B cell (primary cell): ENCODE measurements around the gene PPARG. TPM values are rescaled to one million over a fixed set of nuclear protein-coding genes. Genes with fewer than 3 reads are reported as not detected.

Experiments used
- ATAC-seq: fragments of 200-7000 bp; cut with Tn5 transposase; one replicate; pipeline ENCODE4 v1.10.0; 2021; ENCODE audit warnings: low read depth, mild to moderate bottlenecking, moderate number of reproducible peaks, moderate library complexity
- CTCF ChIA-PET: fragments of 350-600 bp; sonication (Branson Sonifier 250); formaldehyde crosslinking; loops from one replicate; lab custom pipeline; 2021; ENCODE audit warnings: antibody characterized with exemption, inconsistent platforms; lab: Charles Lee
- POLR2A ChIA-PET: fragments of 350-600 bp; sonication (Branson Sonifier 250); formaldehyde crosslinking; loops from one replicate; lab custom pipeline; 2021; ENCODE audit warnings: antibody characterized with exemption; lab: Charles Lee
- DNase-seq: peaks from one replicate; pipeline ENCODE4 v3.0.0; 2013
- H2AFZ ChIP-seq: 2 replicates; pipeline ENCODE4 v1.6.1; 2012; ENCODE audit warnings: mild to moderate bottlenecking, low read depth, low read length; ENCODE audit not compliant: insufficient read depth, poor library complexity, severe bottlenecking
- H3K27ac ChIP-seq, 2 donors: 1 replicate in 1 of 2; 2 replicates in 1 of 2; pipeline ENCODE4 v1.5.1; 2012 to 2013; ENCODE audit warnings: low read length in 2 of 2, mild to moderate bottlenecking in 2 of 2, moderate library complexity in 1 of 2
- H3K27me3 ChIP-seq, 4 experiments: fragments of 200-600 bp in 1 of 4; sonication (generic) in 1 of 4; replicated peaks in 1 of 4; 1 replicate in 2 of 4; 2 replicates in 2 of 4; pipeline versions ENCODE4 v1.6.1 to v1.7.0; 2013 to 2016; ENCODE audit warnings: low read length in 3 of 4, mild to moderate bottlenecking in 2 of 4, mixed read lengths in 1 of 4, moderate library complexity in 1 of 4; ENCODE audit not compliant: insufficient read depth in 4 of 4, control insufficient read depth in 3 of 4; ENCODE audit errors: control extremely low read depth in 1 of 4
- H3K36me3 ChIP-seq, 2 experiments: replicated peaks in 1 of 2; 1 replicate in 1 of 2; 2 replicates in 1 of 2; pipeline versions ENCODE4 v1.6.1 to v1.7.1; 2013; ENCODE audit warnings: low read length in 1 of 2; ENCODE audit not compliant: insufficient read depth in 2 of 2, control insufficient read depth in 1 of 2; ENCODE audit errors: control extremely low read depth in 1 of 2, extremely low read depth in 1 of 2
- H3K4me1 ChIP-seq, 2 donors: fragments of 200-600 bp in 1 of 2; sonication (generic) in 1 of 2; 1 replicate in 1 of 2; 2 replicates in 1 of 2; pipeline versions ENCODE4 v1.5.1 to v1.6.1; 2013 to 2017; ENCODE audit warnings: low read length in 2 of 2; ENCODE audit not compliant: control insufficient read depth in 2 of 2, insufficient read depth in 2 of 2
- H3K4me2 ChIP-seq: replicated peaks from 2 replicates; pipeline ENCODE3; 2012; ENCODE audit warnings: mild to moderate bottlenecking, low read depth, low read length; ENCODE audit not compliant: poor library complexity, severe bottlenecking
- H3K4me3 ChIP-seq, 5 experiments: fragments of 200-600 bp in 1 of 5; sonication (generic) in 1 of 5; 1 replicate in 3 of 5; 2 replicates in 2 of 5; pipeline versions ENCODE4 v1.5.1 to v1.7.0; 2011 to 2016; ENCODE audit warnings: low read length in 4 of 5, mild to moderate bottlenecking in 4 of 5, low read depth in 2 of 5, control low read depth in 1 of 5, moderate library complexity in 1 of 5; ENCODE audit not compliant: insufficient read depth in 1 of 5; ENCODE audit errors: control extremely low read depth in 1 of 5, extremely low read depth in 1 of 5
- H3K79me2 ChIP-seq: fragments of 200-600 bp; sonication (generic); one replicate; pipeline ENCODE4 v1.6.0; 2016; ENCODE audit warnings: low read length; ENCODE audit not compliant: control insufficient read depth, insufficient read depth
- H3K9ac ChIP-seq: fragments of 200-600 bp; sonication (generic); 2 replicates; pipeline ENCODE4 v1.6.1; 2017; ENCODE audit warnings: mild to moderate bottlenecking, low read length, moderate library complexity
- H3K9me3 ChIP-seq, 3 donors: one replicate each; pipeline versions ENCODE4 v1.6.1 to v1.7.1; 2013; ENCODE audit warnings: low read length in 2 of 3; ENCODE audit not compliant: control insufficient read depth in 2 of 3, insufficient read depth in 1 of 3; ENCODE audit errors: control extremely low read depth in 1 of 3
- H4K20me1 ChIP-seq: 2 replicates; pipeline ENCODE4 v1.6.0; 2012; ENCODE audit warnings: mild to moderate bottlenecking, low read length; ENCODE audit not compliant: insufficient read depth, control insufficient read depth, poor library complexity, severe bottlenecking
- H3K27ac Mint-ChIP-seq: one replicate; pipeline ENCODE4 v1.8.0; 2021; ENCODE audit warnings: mixed read lengths
- H3K27me3 Mint-ChIP-seq: one replicate; pipeline ENCODE4 v1.8.0; 2021; ENCODE audit warnings: mixed read lengths
- H3K4me1 Mint-ChIP-seq: one replicate; pipeline ENCODE4 v1.8.0; 2021; ENCODE audit warnings: mixed read lengths
- H3K4me3 Mint-ChIP-seq: one replicate; pipeline ENCODE4 v1.8.0; 2021; ENCODE audit warnings: mixed read lengths
- H3K9me3 Mint-ChIP-seq: one replicate; pipeline ENCODE4 v1.8.0; 2022; ENCODE audit warnings: mixed read lengths; ENCODE audit not compliant: insufficient read depth
- EZH2 ChIP-seq: IDR thresholded peaks from 2 replicates; pipeline ENCODE4 v1.6.1; 2012; ENCODE audit warnings: borderline replicate concordance, low read depth, mild to moderate bottlenecking, moderate library complexity, low read length; ENCODE audit not compliant: insufficient read depth, poor library complexity, severe bottlenecking
- WGBS: methylation state at CpG from one replicate; pipeline ENCODE4 v1.1.5; 2013; ENCODE audit warnings: missing lambda C conversion rate; ENCODE audit not compliant: insufficient coverage; 5-methylcytosine and 5-hydroxymethylcytosine counted together
- intact Hi-C: fragments of 100-400 bp; cut with micrococcal nuclease; formaldehyde crosslinking; loops from one replicate; pipeline ENCODE4 v1.10.0; 2022
- polyA plus RNA-seq: library from polyadenylated mRNA; depleted of rRNA; stranded (reverse); fragments of >200 nt; gene quantifications from 2 replicates; pipeline ENCODE4 v1.2.3, GENCODE V29; 2012
- total RNA-seq, 2 donors: library from RNA; stranded (reverse); fragments of 120-200 nt in 1 of 2; gene quantifications; 1 replicate in 1 of 2; 2 replicates in 1 of 2; pipeline versions ENCODE4 v1.2.3 to v1.2.4, GENCODE V29; 2013 to 2022
- TF ChIP-seq, protein P1 (sequence below): fragments of 200-600 bp; IDR thresholded peaks from one replicate; pipeline ENCODE4 v1.8.0; 2022; ENCODE audit warnings: antibody characterized with exemption, mild to moderate bottlenecking

PPARG gene
- total and polyA plus RNA-seq, 2 donors (not counting 1 experiment from before 2014, with no cell fraction given) = 0.12 to 0.44 TPM

DNA sequence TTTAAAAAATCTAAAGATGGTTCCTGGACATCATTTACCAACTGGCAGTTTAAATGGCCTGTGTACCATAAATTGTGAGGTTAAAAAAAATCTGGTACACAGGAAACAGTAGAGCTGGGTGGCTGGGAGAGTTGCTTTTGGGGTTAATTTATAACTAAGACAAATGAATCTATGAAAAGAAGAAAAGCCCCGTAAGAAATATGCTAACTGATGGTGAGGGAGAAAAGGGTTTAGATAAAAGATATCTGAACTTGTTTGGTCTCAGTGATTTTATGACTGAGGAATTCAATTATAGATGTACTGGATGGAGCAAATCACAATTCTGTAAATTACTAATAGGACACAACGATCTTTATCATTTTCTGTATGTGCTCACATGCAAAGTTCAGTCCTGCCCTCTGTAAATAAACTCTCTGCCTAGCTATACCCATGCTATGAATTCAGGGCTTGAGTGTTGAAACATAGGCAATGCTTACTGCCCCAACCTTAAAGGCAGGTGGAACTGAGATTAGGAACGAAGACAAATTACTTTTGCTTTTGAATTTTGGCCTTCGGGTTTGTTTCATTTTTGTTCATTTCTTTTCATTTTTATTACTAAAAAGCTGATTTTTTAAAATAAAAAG lies 28.0 kb downstream of the PPARG start:
- no peak overlapping the region for H3K27ac ChIP-seq
- no peaks in the 10 kb centered on the region for H3K9me3 ChIP-seq
- no peaks in the 10 kb centered on the region for H3K36me3 ChIP-seq
- no peak overlapping the region for H2AFZ ChIP-seq
- H3K27me3 ChIP-seq = no peaks in the 10 kb centered on the region
- CTCF ChIA-PET = no interaction called here
- DNase-seq (no peak), ATAC-seq (no peak)
- Mint-ChIP-seq H3K4me1 (no peaks in the 10 kb centered on the region), H3K27ac (no peak overlapping the region), H3K4me3 (no peak overlapping the region), H3K27me3 (peaks cover 10% of the 10 kb centered on the region), H3K9me3 (no peaks in the 10 kb centered on the region)
- WGBS = no CpG with 5 or more reads among the region's 4 CpGs
- no peak for TF ChIP-seq EZH2
- TF ChIP-seq, protein P1, sequence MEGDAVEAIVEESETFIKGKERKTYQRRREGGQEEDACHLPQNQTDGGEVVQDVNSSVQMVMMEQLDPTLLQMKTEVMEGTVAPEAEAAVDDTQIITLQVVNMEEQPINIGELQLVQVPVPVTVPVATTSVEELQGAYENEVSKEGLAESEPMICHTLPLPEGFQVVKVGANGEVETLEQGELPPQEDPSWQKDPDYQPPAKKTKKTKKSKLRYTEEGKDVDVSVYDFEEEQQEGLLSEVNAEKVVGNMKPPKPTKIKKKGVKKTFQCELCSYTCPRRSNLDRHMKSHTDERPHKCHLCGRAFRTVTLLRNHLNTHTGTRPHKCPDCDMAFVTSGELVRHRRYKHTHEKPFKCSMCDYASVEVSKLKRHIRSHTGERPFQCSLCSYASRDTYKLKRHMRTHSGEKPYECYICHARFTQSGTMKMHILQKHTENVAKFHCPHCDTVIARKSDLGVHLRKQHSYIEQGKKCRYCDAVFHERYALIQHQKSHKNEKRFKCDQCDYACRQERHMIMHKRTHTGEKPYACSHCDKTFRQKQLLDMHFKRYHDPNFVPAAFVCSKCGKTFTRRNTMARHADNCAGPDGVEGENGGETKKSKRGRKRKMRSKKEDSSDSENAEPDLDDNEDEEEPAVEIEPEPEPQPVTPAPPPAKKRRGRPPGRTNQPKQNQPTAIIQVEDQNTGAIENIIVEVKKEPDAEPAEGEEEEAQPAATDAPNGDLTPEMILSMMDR = no peak
- H3K9ac ChIP-seq = no peak overlapping the region
- no peaks in the 10 kb centered on the region for H3K4me1 ChIP-seq
- H3K4me3 ChIP-seq = no peak overlapping the region
- H3K79me2 ChIP-seq = no peaks in the 10 kb centered on the region
- intact Hi-C loops = no loop called here
- POLR2A ChIA-PET = no interaction called here
- no peaks in the 10 kb centered on the region for H4K20me1 ChIP-seq
- no peak overlapping the region for H3K4me2 ChIP-seq

DNA sequence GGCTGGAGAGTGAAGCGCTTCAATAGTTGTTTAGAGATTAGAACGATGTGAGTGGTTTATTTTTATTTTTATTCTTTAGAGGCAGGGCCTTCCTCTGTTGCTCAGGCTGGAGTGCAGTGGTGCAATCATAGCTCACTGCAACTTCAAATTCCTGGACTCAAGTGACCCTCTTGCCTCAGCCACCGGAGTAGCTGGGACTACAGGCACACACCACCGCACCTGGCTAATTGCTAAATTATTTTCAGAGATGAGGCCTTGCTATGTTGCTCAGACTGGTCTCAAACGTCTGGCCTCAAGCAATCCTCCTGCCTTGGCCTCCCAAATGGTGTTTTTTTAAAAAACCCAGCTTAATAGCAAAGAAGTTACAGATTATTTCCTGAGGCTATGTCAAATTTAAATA lies 29.0 kb downstream of the PPARG start:
- H3K9me3 Mint-ChIP-seq = no peaks in the 10 kb centered on the region
- Histone ChIP-seq H2AFZ (no peak overlapping the region), H3K9me3 (no peaks in the 10 kb centered on the region), H3K27ac (no peak overlapping the region), H3K4me1 (no peaks in the 10 kb centered on the region), H3K4me3 (no peak overlapping the region), H3K27me3 (no peaks in the 10 kb centered on the region), H3K79me2 (no peaks in the 10 kb centered on the region), H4K20me1 (no peaks in the 10 kb centered on the region), H3K9ac (no peak overlapping the region), H3K36me3 (no peaks in the 10 kb centered on the region), H3K4me2 (no peak overlapping the region)
- ATAC-seq (no peak), DNase-seq (no peak)
- intact Hi-C loops = no loop called here
- no peak for TF ChIP-seq EZH2
- TF ChIP-seq, protein P1 = no peak
- H3K27me3 Mint-ChIP-seq = peaks cover 16% of the 10 kb centered on the region
- no peak overlapping the region for H3K27ac Mint-ChIP-seq
- ChIA-PET POLR2A (no interaction called here), CTCF (no interaction called here)
- WGBS = 99% methylated on average over 4 of the region's 5 CpGs
- H3K4me1 Mint-ChIP-seq = no peaks in the 10 kb centered on the region
- H3K4me3 Mint-ChIP-seq = no peak overlapping the region
